Lung microvascular endothelial cell (primary cell): ENCODE measurements around the gene CYP26A1. TPM values are rescaled to one million over a fixed set of nuclear protein-coding genes. Genes with fewer than 3 reads are reported as not detected.
"Not testable (repeated sequence)": the region's sequence is repeated elsewhere in the genome, so short reads cannot be mapped to it uniquely, and the experiment has no call there.

ENCODE experiments used
- DNase-seq, 2 donors: peaks; one replicate each; pipeline versions ENCODE4 v3.0.0 to v3.0.0-alpha.2; 2010; ENCODE audit warnings: low read depth in 2 of 2
- total RNA-seq: library from RNA; depleted of rRNA; stranded (reverse); fragments of >200 nt; gene quantifications from 2 replicates; pipeline ENCODE4 v1.2.1, GENCODE V29; 2014

CYP26A1 gene
- total RNA-seq, 1 donor from 2014 or later: 1.6 TPM

- DNase-seq: no peak
These were observed 4.2 kb downstream of the CYP26A1 start for GRCh38 chr10:93077860-93078337.

DNA sequence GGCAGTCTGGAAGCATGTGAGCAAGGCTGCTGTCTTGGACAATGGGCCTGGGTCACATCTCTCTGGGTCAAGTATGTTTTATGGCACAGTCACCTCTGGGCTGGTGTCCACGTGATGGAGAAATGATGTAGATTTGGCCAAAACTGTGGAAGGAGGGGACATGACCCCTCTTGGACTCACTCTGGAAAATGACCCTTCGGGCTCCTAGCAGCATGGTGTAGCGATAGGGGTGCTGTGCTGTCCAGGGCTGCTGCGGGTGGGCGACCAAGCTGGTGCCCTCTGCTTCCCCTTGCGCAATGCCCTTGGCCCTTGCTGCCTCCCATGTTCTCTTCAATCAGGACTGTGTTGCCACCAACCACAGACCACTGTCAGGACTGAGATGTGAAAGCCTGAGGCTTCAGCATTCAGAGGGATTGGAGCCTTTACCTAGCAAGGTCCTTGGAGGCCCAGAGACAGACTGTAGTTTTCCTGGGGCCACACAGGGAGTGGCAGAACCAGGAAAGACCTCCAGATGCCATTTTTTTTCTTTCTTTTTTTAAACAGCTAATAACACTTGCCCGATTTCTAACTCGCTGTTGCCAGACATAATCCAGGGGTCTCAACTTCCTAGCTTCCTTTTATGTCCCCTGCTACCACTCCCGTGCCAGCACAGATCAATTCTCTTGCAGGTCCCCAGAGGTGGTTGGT, 6.1 kb downstream of the CYP26A1 start:
- DNase-seq: no peak

DNA sequence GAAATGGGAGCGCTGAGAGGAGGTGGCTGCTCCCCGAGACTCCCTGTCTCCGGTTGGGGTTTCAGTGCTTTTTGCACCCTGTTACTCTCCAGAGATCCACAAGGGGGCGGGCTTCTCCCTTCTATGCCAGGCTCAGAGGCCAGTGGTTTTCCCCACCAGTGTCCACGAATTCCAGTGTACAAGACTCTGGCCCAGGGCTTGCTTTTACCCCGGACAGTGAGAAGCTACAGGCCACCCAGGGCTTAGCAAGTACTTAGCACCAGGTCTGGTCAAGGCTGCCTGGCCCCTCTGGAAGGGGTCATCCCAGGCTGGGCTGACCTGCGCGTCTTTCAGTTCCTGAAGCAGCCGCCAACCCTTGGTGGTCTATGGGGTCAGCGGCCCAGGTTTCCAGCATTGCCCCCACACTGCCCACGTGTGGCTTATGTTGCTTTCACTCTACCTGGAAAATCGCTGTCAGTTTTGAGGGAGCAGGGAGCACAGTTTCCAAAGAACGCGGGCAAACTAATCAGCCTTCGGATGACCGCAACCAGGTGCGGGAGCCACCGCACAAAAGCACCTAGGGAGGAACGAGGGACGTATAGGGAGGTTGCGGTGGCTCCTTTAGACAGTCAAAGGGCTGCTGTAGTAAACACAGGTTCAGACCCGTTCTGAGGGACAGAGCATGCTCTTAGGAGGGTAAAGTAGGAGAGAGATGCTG, 6.8 kb downstream of the CYP26A1 start:
- peak; percentile 43 to 60 for DNase-seq

DNA sequence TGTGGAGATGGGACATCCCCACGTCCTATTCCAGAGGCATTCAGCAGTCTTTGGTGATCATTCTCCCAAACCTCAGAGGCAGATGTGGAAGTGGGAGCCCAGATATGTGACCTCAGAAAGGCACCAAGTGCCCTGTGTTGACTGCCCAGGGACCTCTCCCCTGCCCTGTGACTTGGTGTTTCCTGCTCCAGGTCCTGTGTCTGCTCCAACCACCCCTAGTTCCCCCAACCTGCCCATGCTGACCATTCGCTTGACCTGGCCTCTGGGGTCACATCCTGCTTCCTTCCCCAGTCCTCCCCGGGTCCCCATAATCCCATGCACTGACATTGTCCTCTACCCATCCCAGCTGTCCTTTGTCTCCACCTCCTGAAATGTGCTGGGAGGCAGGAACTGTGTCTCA, 7.6 kb downstream of the CYP26A1 start:
- DNase-seq: no peak

GRCh38 chr10:93081834-93082233, 8.1 kb downstream of the CYP26A1 start:
- DNase-seq: no peak

- no peak for DNase-seq
These were observed 10.2 kb downstream of the CYP26A1 start for GRCh38 chr10:93083743-93084539.

DNA sequence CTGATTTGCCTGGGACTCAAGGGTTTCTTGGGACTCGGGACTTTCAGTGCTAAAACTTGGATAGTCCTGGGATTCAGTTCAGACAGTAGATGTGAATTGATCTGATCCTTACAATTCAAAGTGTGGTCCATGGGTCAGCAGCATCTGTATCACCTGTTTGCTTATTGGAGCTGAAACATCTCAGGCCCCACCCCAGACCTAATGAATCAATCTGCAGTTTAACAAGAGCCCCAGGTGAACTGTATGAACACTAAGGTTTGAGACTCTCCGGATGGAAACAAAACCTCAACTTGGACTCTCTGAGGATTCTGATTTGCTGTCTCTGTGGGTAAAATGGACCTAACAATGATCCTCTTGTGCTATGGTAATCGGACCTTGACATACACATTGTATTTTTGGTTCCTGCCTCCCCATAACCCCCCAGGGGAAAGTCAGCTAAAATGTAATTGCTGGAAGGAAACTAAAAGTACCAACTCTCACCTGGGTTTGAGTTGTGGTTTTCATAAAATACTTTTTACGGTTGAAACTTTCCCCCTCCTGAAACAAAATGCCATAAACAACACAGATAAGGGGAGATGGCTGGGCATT, 11.7 kb downstream of the CYP26A1 start:
- no peak for DNase-seq

- no peak for DNase-seq
These were observed 12.6 kb downstream of the CYP26A1 start for GRCh38 chr10:93086289-93086688.

- DNase-seq: no peak
These were observed 14.2 kb downstream of the CYP26A1 start for GRCh38 chr10:93087846-93088245.

DNA sequence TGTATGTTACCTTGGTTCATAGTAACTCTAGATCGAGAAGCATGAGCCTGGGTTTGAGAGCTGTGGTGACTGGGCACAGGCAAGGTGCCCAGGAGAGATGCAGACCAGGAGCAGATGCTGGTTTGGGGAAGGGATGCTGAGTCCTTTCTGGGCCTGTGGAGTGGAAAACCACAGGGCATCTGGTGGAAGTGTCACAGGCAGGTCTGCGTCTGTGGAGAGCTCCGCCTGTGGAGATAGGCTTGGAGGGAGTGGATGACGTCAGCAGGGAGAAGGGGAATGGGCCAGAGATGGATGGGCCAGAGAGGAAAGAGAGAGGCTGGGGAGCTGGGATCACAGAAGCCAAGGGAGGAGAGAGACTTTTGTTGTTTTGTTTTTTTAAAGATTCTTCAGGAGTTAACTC, 14.8 kb downstream of the CYP26A1 start:
- no peak for DNase-seq

DNA sequence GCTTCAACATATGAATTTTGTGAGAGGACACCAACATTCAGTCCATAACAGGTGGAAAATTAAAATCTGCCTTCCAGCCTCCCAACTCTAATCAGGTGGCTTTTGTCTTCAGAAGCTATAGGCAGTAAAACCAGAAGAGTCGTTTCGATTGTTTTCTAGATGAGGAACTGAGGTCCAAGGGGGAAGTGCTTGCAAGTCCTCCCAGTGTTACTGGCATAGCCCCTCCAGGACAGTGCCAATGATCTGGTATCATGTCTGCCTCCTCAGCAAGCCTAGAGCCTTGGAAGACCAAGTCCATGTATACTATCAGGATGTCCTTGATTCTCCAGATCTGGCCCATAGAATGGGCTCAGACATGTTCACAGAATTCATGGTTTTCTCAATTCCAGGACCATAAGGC, 16.9 kb downstream of the CYP26A1 start:
- no peak for DNase-seq

DNA sequence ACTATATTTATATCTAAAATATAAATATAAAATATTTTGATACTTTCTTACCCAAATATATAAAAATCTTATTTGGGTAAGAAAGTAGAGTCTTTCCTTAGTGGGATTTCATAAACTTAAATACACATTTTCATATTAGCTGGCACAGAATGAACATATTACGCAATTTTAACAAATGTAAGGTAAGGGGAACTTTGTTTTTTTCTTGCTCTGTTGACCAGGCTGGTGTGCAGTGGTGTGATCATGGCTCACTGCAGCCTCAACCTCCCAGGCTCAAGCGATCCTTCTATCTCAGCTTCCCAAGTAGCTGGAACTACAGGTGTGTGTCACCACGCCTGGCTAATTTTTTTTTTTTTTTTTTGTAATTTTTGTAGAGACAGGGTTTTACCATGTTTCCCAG, 18.3 kb downstream of the CYP26A1 start:
- DNase-seq: no peak

DNA sequence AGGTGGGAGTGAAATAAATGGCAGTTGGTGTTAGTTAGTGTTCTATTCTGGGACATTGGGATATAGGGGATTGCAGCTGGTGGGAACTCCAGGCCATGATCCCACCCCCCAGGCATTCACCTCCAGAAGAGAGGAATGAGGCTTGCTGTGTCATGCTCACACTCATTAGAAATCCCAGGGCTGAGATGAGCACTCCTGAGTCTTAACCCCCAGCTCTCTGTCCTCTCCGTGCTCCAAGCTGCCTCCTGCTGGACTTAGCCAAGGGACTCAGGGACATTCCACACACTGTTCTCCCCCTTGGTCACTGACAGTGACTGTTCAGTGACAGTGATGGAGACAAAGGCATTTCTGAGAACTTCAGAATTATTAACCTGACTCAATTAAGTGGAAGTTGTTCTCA, 21.5 kb downstream of the CYP26A1 start:
- DNase-seq: no peak

GRCh38 chr10:93096901-93097300, 23.2 kb downstream of the CYP26A1 start:
- no peak for DNase-seq

- no peak for DNase-seq
These were observed 23.7 kb downstream of the CYP26A1 start for GRCh38 chr10:93097386-93097785.

DNA sequence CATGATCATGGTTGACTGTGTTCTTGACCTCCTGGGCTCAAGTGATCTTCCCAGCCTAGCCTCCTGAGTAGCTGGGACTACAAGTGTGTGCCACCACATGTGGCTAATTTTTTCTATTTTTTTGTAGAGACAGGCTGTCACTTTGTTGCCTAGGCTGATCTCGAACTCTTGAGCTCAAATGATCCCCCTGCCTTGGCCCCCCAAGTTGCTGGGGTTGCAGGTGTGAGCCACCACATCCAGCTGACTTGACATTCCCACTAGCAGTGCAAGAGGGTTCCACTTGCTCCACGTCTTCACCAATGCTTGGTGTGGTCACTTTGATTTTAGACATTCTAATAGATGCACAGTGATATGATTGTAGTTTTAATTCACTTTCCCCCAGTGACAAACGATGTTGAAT, 25.1 kb downstream of the CYP26A1 start:
- no peak for DNase-seq

DNA sequence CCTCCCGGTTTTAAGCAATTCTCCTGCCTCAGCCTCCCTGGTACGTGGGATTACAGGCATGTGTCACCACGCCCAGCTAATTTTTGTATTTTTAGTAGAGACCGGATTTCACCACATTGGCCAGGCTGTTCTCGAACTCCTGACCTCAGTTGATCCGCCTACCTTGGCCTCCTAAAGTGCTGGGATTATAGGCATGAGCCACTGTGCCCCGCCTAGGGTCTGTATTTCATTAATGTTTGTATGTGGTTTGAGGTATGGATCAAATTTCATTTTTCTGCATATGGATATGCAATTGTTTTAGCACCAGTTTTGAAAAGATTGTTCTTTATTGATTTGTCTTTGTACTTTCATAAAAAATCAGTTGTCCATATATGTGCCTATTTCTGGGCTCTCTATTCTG, 26.0 kb downstream of the CYP26A1 start:
- DNase-seq: no peak

DNA sequence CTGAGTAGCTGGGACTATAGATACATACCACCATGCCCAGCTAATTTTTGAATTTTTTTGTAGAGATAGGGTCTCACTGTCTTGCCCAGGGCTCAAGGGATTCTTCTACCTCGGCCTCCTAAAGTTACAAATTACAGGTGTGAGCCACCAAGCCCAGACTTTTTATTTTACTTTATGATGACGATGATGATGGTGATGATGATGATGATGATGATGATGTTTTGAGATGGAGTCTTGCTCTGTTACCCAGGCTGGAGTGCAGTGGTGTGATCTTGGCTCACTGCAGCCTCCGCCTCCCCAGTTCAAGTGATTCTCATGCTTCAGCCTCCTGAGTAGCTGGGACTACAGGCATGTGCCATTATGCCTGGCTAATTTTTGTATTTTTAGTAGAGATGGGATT, 27.5 kb downstream of the CYP26A1 start:
- DNase-seq: not testable (repeated sequence)

DNA sequence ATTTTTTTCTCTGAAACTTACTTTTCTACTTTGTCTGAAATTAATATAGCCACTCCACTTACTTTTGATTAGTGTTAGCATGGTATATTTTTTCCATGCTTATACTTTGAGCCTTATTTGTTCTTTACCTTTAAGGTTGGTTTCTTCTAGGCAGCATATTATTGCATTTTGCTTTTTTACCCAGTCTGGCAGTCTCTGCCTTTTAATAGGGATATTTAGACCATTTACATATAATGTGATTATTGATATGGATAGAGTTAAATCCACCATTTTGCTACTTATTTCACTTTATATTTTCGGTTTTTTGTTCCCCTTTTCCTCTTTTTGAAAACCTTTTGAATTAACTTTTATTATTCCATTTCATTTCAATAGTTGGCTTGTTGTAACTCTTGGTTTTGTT, 30.3 kb downstream of the CYP26A1 start:
- no peak for DNase-seq

DNA sequence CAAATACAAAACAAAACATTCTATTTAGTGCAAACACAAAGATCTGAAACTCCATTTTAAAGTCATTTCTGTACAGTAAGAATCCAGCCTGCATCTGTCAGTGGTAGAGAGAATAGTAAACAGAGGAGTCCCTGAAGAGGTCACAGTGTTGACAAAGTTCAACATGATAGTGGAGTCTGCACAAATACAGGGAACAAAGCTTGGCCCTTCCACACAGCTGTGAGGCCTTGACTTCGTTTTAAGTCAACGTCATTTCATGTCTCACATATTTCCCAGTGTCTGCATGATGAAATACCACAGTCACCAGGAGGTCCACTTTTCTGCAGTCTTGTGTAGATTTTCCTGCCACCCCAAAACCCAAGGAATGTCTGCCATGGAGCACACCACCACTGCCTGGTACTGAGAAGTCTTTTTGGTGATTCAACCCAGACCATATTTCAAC, 33.0 kb downstream of the CYP26A1 start:
- no peak for DNase-seq

GRCh38 chr10:93110472-93111146, 36.9 kb downstream of the CYP26A1 start:
- DNase-seq: no peak
